NOMO-1 (cell line): Measurements from ENCODE around the gene DPYD.
A peak's percentile ranks its signal among the peaks of the same experiment; 100 is the strongest.
"Not testable (repeated sequence)": the region's sequence is repeated elsewhere in the genome, so short reads cannot be mapped to it uniquely, and the experiment has no call there.

ENCODE experiments used
- DNase-seq, 2 experiments: peaks; one replicate each; lab custom pipeline; 2025; ENCODE audit not compliant: unreplicated experiment in 2 of 2; lab: John Stamatoyannopoulos, UW

DPYD gene

DNA sequence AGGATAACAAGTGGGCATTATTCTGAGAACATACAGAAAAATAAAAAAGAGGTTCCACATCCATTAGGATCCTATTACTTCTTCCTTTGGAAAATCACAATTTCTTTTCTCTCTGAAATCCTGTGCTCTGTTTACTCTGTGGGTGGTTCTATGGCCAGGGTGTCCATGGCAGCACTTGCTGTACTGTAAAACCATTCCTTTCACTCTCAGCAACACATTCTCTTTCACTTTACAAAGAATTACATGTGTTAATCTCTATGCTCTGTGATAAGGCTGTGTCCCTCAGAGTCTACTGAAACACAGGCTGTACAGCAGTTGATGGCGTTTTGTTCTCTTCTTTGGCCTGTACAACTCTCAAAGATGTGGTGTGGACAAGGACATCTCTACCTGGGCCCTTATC lies 675.2 kb downstream of the DPYD start:
- DNase-seq, result no peak

DNA sequence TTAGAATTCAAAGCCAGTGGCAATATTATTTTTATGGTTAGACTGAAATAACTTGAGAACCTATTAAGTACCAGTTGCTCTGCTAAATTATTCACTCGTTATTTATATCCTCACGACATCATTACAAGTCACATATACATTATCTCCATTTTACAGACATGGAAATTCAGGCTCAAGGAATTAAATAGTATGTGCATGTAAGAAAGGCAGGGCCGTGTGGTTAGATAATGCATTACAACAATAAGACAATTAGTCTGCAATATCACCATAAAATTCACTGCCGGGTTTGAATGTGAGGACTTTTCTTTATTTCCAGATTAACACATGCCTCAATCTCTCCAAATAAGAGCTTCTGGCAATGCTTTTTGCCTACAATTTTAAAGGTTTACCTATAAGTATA lies 675.8 kb downstream of the DPYD start:
- no peak for DNase-seq

DNA sequence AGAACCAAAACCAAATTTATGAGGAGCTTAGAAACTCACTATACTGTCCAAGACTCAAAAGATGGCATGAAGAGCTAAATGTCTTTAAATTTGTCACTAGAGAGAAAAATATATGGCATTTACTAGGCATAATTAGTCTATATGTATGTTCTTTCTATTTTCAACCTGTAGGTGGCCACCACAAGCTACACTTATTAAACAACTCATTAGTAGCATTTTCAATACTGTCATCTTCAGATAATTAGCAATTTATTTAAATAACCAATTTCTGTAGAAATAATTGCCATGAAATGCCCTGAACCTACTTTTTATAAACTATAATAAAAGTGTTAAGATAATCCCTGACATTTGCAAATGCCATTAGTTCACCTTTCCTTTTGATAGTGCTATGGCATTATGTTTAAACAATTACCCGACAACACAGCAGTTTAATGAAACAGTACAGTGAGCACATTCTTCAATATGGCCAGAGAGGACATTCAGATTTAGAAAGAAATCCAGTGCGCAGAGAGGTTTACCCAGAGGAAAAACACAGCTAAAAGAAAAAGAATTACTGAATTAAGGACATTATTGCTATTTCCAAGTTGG lies 676.8 kb downstream of the DPYD start:
- peak in 1 of 2 experiments; percentile 6 for DNase-seq

DNA sequence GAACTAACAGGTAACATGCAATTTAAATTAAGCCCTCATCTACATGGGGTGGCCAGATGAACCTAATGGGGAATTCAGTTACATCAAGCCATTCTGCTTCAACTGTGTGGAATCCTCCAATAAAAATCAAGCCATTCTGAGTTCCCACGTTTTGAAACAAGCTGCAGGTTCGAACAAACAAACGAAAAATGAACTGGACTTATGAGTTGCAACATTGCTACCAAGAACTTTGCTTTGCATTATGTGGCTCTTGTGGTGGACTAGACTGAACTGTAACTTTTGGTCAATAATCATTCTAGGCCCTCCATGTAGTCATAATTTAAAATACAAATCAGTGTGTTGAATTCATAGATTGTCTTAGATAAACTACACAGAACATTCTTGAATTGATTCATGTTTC lies 682.0 kb downstream of the DPYD start:
- no peak for DNase-seq

DNA sequence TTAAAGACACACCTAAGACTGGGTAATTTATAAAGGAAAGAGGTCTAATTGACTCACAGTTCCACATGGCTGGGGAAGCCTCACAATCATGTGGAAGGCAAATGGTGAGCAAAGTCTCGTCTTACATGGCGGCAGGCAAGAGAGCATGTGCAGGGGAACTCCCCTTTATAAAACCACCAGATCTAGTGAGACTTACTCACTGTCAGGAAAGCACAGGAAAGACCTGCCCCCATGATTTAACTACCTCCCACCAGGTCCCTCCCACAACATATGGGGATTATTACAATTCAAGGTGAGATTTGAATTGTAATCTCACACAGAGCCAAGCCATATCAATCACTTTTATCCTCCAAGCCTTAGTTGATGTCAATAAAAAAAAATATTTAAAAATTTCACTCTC lies 689.5 kb downstream of the DPYD start:
- DNase-seq, result not testable (repeated sequence)

- DNase-seq, result no peak
These were observed 708.2 kb downstream of the DPYD start for GRCh38 chr1:97212671-97213070.

DNA sequence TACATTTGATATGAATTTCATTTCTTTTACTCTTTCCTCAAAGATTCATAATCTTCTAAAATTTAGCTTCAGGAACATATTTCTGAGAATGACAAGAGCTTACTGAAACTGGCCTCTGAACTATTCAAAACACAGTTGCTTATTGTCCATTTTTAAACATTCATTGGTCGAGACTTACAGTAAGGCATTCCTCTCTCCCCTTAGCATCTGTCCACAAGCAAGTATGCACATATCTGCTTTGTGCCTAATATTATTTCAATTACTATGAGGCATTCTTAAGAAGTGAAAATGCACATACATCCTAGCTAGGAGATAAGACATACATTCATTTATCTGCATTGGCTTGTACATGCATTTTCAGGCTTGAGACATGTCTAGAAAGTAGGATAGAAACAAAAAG lies 710.5 kb downstream of the DPYD start:
- DNase-seq, result no peak

DNA sequence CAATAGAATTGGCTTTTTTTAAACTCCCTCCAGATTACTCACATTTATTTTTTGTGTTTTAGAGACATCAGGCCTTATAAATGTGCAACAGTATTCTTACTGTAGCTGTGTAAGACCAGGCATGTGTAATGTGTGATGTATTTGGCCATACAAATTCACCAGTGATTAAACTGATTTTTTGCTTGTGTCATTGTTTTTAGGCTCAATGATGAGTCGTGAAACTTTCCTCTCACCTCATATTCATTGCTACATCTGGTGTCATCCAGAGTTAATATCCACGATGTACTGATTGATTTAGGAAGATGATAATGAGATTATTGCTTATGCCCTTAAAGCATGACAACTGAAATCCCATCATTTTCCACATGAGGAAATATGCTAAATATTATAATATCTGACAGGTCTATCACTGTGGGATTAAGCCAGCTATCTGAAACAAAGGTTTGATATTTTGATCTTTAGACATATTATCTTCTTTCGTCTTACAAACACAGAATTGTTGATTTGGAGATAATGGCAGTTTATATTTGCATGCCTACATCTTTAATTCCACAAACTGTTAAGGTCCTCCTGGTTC lies 711.4 kb downstream of the DPYD start:
- no peak for DNase-seq

GRCh38 chr1:97207868-97208267 lies 713.0 kb downstream of the DPYD start:
- no peak for DNase-seq

DNA sequence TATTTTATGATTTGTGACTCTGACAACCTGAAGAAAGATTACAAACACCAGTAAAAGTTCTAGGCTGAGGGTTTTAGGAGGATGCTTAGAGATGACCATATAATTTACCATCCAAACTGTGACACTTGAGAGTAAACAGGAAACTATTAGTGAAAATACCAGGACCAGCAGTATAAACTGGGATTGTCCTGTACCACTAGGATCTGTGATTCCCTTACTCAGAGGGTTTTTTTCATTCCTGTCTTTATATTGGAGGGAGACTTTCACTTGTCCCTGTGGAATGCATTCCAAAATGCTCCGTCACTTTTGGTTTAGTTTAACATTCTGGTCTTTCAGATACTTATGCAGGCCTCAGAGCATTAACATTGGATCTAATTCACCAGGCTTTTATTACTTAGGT lies 716.4 kb downstream of the DPYD start:
- no peak for DNase-seq

- no peak for DNase-seq
These were observed 718.1 kb downstream of the DPYD start for GRCh38 chr1:97202481-97203380.

DNA sequence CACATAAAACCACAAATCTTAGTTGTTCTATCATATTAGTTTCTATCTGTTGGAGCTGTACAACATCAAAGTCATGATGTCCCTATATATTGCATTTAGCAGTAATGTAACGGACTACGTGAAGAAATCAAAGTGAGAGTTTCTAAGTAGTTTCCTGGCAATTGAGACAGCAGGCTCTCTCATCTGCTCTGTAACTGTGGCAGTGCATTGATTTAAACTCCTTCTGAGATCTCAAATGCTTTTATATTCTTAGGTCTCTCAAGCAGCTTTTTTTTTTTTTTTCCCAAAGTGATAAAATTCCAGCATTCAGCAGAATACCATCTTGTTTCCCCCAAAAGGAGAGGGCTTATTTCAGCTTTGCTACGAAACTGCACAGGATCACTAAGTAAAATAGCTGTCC lies 719.2 kb downstream of the DPYD start:
- DNase-seq, result no peak

DNA sequence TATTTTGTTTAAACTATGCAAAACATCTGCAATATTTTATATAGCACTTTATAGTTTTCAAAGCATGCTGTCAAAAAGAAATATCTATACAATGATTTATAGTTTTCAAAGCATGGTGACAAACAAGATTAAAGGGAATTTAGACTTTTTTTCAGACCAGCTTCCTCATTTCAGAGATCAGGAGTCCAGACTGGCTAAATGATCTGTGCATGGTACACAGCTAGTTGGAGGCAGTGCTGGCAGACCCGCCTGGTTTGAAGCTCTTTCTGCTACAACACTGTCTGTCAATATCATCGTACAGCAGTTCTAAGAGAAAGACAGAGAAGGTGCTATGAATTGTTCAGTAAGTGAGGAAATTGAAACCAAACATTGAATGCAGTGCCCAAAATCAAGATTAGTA lies 720.2 kb downstream of the DPYD start:
- peak in 1 of 2 experiments; percentile 7 for DNase-seq

DNA sequence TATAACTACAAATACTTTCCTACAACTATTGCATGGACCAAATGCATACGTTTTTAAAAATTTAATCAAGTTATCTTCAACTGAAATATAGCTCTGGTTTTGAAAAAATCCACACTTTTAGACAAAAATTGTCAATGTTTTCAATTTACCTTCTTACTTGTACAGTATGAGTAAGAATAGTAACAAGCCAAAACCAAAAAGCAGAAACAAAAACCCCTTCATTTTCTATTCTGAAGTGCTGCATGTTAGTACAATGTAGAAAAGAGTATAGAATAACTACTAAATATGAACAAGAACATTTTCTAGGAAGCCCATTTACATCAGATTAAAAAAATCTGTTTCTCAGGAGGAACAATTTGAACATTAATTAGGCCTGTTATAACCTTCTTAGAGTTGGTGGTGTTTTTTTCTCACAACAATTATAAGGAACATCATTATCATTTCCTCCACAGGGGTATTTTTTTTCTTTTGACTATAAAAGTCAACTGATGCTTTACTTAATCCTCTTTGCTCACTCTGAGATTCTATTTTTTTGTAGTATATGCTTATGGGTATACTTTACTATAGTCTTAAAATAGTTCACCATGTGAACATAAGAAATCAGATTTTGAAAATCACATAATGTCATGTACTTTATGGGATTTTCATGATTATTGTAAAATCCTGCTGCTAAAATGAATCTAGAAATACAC lies 723.9 kb downstream of the DPYD start:
- DNase-seq, result no peak

GRCh38 chr1:97192872-97193572 lies 727.8 kb downstream of the DPYD start:
- DNase-seq, result no peak

DNA sequence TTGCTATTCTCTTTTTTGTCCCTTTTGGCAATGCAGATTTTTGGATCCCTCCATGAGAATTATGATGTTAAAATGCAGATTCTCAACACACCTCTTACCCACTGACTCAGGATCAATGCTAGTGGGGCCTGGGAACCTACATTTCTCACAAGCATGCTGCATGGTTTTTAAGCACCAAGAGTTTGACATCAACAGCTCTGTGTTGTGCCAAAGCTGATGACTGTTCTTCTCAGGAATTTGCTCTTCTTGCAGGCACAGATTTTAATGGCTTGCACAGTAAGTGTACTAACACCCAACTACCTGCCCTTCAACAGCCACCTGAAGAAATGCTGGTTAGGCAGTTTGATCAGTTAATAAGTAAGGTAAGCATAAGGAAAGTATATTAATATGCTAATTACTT lies 730.5 kb downstream of the DPYD start:
- DNase-seq, result no peak

DNA sequence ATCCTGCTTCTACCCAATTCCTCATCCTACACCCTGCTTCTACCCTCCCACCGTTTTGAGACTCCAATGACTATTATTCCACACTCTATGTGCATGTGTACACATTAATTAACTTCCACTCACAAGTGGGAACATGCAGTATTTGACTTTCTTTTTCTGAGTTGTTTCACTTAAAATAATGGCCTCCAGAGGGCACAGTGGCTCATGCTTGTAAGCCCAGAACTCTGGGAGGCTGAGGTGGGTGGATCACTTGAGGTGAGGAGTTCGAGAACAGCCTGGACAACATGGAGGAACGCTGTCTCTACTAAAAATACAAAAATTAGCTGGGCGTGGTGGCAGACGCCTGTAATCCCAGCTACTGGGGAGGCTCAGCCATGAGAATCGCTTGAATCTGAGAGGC lies 734.5 kb downstream of the DPYD start:
- DNase-seq, result no peak

- DNase-seq, result no peak
These were observed 746.7 kb downstream of the DPYD start for GRCh38 chr1:97174039-97174704.

DNA sequence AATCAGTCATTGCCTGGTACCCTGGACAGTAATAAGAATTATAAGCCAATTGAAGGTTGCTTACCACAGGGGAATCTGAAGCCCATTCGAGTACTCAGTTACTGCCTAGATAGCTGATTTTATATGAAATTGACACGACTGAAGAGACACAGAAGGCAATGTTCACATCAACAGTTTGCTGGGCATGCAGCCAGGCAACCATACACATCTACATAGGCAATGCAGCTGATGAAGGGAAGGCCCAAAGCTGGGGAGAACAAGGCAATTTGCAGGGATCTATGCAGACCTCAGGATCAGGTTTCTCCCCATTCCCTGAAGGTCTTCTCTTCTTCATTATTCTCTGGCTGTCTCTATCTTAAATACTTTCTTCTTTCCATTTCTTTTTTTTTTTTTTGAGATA lies 750.5 kb downstream of the DPYD start:
- DNase-seq, result no peak

GRCh38 chr1:97168056-97168455 lies 752.8 kb downstream of the DPYD start:
- no peak for DNase-seq
